AG10803 (cell line): Measurements from ENCODE around the gene RNU7-1.

ENCODE experiments used
- DNase-seq: peaks from one replicate; pipeline ENCODE4 v3.0.0; 2010; ENCODE audit warnings: low read depth
- H3K4me3 ChIP-seq: 2 replicates; pipeline ENCODE4 v1.5.1; 2011; ENCODE audit warnings: mild to moderate bottlenecking, low read length, control low read depth
- TF ChIP-seq, protein P1 (sequence below): conservative IDR thresholded peaks from 2 replicates; pipeline ENCODE4 v1.5.1; 2011; ENCODE audit warnings: mild to moderate bottlenecking, low read length, control low read depth, inconsistent platforms

The RNU7-1 gene

DNA sequence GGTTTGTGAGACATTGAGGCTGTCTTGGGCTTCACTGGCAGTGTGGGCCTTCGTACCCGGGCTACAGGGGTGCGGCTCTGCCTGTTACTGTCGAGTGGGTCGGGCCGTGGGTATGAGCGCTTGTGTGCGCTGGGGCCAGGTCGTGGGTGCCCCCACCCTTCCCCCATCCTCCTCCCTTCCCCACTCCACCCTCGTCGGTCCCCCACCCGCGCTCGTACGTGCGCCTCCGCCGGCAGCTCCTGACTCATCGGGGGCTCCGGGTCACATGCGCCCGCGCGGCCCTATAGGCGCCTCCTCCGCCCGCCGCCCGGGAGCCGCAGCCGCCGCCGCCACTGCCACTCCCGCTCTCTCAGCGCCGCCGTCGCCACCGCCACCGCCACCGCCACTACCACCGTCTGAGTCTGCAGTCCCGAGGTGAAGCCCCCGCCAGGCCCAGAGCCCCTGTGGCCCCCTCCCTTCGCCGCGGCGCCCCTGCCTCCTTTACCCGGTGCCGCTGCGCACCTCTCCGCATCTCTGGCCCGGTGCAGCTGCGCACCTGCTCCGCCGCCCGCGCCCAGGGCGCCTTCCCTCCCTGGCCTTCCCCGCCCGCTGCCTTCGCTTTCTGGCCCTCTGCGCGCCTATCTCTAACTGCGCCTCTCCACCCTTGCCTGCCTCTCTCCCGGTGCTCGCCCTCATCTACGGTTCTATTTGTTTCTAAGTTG is 29.2 kb upstream of the RNU7-1 start, which contains the start of gene ENO2:
Gene ENO2, plus strand, starts transcription at position 335 of the 701 bp plus-strand sequence. CDS start 1,253 bp downstream, outside the sequence.
- peak within 1 kb of the TSS; percentile 70 for H3K4me3 ChIP-seq
- DNase-seq = peak; percentile 61

DNA sequence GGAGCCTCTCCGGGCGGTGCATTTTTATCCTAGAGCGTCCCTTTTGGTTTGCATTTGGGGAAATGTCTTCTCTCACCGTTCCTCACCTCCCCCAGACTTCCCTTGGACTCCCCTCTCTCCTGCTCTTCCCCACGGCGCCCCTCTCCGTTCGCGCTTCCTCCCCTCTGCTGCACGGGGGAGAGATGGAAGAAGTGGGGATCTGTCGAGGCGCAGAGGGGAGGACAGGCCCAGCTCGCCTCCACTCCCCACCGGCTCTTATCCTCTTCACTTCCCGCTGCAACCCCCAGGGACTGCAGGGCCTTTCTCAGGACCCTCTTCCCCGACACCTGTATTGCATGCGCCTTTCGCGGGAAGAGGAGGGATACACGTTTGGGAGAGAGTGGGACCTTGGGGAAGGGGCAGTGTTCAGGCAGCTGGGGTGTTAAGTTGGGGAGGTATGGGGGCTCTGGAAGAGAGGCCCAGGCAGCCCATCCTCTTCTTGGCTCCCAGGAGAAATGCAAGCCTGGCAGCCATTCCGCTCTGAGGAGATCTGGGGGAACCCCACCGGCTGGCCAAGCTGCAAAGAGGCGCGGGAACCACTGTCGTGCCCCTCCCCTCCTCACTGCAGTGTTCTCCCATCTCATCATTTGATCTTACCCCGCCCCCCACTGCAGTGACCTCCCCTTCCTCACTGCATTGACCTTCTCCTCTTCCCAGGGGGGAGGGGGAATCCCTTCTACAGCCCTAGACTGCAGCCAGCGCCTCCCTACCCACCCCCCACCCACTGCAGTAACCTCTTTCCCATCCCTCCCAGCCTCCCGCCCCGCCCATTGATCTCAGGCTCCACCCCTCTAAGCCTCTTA is 28.4 kb upstream of the RNU7-1 start:
- H3K4me3 ChIP-seq = peak overlapping the region; percentile 70
- DNase-seq = no peak
- TF ChIP-seq, protein P1, sequence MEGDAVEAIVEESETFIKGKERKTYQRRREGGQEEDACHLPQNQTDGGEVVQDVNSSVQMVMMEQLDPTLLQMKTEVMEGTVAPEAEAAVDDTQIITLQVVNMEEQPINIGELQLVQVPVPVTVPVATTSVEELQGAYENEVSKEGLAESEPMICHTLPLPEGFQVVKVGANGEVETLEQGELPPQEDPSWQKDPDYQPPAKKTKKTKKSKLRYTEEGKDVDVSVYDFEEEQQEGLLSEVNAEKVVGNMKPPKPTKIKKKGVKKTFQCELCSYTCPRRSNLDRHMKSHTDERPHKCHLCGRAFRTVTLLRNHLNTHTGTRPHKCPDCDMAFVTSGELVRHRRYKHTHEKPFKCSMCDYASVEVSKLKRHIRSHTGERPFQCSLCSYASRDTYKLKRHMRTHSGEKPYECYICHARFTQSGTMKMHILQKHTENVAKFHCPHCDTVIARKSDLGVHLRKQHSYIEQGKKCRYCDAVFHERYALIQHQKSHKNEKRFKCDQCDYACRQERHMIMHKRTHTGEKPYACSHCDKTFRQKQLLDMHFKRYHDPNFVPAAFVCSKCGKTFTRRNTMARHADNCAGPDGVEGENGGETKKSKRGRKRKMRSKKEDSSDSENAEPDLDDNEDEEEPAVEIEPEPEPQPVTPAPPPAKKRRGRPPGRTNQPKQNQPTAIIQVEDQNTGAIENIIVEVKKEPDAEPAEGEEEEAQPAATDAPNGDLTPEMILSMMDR = no peak

More for the DNA sequence above, 29.2 kb upstream of the RNU7-1 start, which contains the start of gene ENO2:
- TF ChIP-seq, protein P1 = no peak

DNA sequence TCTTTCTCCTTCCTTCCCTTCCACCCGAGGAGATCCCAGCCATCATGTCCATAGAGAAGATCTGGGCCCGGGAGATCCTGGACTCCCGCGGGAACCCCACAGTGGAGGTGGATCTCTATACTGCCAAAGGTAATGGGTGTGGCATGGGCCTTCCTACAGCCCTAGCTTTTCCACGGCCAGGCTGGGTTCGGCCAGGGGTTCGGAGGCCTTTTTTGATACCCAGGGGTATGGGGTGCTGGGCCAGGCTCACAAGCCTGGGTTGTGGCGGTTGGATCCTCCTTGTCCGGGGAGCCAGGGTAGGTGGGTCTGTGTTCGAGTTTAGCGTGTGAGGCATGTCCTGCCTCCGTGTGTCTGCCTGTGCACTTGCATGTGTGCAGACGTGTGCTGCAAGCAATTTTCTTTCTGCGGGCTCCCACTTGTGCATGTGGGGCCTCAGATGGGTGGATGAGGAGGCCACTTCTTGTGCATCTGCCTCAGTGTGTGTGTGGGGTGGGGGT is 27.8 kb upstream of the RNU7-1 start:
- no peak for DNase-seq
- TF ChIP-seq, protein P1 = no peak
- H3K4me3 ChIP-seq = peak overlapping the region; percentile 70; the same call in 1 of the 2 replicates

DNA sequence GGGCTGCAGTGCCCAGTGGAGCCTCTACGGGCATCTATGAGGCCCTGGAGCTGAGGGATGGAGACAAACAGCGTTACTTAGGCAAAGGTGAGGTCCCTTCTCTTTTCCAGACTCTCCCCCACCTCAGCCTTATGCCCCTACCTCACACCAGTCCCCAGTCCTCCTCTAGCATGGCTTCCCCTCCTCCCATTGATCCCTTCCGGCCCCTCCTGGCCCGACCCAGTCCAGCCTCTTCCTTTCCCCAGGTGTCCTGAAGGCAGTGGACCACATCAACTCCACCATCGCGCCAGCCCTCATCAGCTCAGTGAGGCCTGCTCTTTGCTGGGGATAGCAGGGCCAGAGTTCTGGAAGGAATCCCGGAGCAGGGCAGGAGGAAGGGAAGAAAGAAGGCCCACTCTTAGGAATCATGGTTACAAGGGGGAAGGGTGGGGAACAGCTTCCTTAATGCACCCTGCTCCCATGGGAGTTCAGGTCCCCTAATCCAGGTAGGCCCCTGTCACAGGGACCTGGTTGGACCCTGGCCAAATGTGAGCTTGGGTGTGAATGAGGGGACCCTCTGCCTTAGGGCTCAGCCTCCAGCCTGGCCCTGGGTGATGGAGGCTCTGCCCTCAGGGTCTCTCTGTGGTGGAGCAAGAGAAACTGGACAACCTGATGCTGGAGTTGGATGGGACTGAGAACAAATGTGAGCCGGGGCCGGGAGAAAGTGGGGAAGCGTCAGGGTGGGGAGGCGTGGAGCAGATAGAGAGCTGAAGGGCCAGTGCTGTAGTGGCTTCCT is 27.0 kb upstream of the RNU7-1 start:
- DNase-seq = no peak
- TF ChIP-seq, protein P1 = no peak
- H3K4me3 ChIP-seq = no peak overlapping the region

DNA sequence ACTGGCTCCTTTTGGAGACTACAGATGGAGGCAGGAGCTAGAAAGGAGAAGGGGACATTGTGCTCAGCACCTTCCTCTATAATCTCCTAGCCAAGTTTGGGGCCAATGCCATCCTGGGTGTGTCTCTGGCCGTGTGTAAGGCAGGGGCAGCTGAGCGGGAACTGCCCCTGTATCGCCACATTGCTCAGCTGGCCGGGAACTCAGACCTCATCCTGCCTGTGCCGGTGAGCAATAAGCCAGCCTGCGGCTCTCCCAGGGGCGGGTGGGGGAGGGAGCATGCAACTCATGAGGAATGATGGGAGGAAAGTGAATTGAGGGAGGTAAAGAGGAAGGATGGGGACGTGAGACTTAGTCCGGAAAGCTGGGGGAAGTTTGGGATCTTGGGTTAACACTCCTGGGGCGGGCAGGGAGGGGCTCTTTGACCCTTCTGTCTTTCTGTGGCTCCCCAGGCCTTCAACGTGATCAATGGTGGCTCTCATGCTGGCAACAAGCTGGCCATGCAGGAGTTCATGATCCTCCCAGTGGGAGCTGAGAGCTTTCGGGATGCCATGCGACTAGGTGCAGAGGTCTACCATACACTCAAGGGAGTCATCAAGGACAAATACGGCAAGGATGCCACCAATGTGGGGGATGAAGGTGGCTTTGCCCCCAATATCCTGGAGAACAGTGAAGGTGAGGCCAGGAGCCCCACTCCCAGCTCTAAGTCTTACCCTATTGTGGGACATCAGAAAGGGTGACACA is 26.0 kb upstream of the RNU7-1 start:
- no peak overlapping the region for H3K4me3 ChIP-seq
- TF ChIP-seq, protein P1 = no peak
- no peak for DNase-seq

DNA sequence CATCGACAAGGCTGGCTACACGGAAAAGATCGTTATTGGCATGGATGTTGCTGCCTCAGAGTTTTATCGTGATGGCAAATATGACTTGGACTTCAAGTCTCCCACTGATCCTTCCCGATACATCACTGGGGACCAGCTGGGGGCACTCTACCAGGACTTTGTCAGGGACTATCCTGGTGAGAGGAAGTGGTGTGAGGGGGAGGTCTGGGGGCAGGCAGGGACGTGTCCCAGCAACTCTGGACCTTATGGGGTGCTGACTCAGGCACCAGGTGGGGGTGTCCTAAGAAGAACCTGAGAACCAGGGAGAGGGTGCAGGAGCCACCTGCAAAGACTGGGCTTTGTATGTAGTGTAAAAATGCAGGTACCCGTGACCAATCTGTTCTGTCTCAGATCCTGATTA is 24.0 kb upstream of the RNU7-1 start:
- H3K4me3 ChIP-seq = no peak overlapping the region
- TF ChIP-seq, protein P1 = no peak
- DNase-seq = no peak
